Renal pelvis (tissue), 4 donors: Measurements from ENCODE around the gene RETSAT. TPM values are rescaled to one million over a fixed set of nuclear protein-coding genes. Genes with fewer than 3 reads are reported as not detected.

Experiments used
- DNase-seq: peaks from one replicate; pipeline ENCODE4 v3.0.0-alpha.2; 2013
- polyA plus RNA-seq, 3 donors: library from polyadenylated mRNA; unstranded; fragments of 120-200 nt; gene quantifications; one replicate each; pipeline ENCODE4 v1.2.1, GENCODE V29; 2013; ENCODE audit not compliant: insufficient read length in 3 of 3

RETSAT gene
- polyA plus RNA-seq, 3 donors: 24.4 to 31.4 (median 26.0) TPM

DNA sequence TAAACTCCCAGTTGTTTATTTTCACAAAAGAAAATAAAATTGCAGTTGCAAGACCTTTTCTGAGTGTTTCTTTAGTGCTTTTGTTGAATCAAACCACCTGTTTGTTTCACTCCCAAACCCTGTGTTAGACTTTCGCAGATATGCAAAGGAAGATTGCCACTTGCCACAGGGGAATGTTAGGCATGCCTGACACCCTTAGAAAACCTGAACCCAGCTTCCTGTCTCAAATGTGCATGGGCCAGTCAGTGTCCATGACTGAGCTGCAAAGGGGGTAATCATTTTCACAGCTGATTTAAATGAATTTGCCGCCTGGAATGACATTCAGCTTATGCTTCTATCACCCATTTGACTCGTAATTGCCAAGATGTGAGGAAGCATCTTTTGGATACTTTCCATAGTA lies 44.0 kb downstream of the RETSAT start:
- DNase-seq: no peak

DNA sequence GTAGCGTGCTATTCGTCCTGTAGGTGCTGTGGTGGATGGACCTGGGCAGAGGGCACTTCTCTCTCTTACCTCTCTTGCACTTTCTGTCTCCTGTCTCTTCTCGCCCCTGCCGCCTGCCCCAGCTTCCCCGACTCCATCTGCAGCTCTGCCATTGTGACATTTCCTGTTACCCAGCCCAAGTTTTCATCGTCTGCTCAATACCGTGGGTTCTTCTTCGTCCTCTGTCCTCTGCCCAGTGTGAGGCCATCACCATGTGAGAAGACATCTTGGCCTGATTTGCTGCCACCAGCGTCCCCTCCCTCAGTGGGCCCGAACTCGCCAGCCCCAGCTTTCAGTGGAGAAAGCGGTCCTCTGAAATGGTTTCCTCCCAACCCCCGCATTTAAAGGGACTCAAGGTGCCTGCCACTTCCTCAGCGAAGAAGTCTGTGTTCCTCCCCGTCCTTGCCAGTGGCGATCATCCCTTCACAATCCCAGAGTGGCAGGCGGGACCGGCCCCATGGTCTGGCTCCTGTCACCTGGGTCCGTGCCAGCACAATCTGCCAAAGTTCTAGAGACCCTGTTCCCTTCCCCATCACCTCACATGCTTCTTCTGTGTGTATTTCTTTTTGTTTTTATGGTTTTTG lies 44.5 kb downstream of the RETSAT start:
- DNase-seq: no peak

DNA sequence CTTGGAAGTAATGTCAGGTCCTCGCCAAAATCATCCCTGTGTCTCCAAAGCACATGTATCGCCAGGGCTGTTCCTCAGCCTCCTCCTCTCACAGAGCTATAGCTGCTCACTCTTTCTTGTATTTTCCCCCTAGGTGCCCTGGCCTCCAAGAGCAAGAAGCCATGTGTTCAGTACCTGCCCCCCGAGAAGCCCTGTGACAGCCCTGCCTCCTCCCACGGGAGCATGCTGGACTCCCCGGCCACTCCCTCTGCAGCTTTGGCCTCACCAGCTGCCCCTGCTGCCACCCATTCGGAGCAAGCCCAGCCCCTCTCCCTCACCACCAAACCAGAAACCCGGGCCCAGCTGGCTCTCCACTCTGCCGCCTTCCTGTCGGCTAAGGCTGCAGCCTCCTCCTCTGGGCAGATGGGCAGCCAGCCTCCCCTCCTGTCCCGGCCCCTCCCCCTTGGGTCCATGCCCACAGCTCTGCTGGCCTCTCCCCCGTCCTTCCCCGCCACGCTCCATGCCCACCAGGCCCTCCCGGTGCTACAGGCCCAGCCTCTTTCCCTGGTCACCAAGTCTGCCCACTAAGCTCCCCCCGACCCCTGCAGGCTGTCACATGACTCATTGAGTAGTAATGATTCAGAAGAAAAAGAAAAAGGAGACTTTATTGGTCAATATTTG lies 45.3 kb downstream of the RETSAT start:
- DNase-seq: peak; percentile 91

DNA sequence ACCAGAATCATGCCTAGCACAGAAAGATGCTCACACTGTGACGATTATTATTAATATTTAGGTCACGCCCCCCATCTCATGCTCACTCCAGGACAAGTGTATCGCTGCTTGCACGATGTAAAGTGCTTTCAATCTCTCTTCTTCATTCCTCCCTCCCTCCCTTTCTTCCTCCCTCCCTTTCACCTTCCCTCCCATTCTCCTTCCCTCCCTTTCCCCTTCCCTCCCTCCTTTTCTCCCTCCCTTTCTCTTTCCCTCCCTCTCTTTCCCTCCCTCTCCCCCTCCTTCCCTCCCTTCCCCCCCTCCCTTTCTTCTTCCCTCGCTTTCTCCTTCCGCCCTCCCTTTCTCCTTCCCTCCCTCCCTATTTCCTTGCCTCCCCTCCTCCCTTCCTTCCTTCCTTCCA lies 46.1 kb downstream of the RETSAT start:
- DNase-seq: no peak

DNA sequence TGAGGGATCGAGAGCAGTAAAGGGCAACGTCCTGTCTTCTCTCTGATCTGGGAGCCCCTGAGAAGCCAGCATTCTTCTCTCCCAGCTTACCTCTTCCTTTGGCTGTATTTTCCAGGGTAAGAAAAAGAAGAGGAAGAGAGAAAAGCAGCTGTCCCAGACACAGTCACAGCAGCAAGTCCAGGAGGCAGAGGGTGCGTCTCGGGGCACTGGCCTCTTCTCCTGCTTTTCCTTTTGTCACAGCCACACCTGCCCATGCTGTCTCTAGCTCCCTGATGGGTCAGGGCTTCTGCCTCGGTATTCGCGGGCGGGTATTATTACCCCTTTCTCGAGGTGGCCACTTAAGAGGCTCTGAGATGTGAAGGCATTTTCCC lies 46.8 kb downstream of the RETSAT start:
- no peak for DNase-seq

DNA sequence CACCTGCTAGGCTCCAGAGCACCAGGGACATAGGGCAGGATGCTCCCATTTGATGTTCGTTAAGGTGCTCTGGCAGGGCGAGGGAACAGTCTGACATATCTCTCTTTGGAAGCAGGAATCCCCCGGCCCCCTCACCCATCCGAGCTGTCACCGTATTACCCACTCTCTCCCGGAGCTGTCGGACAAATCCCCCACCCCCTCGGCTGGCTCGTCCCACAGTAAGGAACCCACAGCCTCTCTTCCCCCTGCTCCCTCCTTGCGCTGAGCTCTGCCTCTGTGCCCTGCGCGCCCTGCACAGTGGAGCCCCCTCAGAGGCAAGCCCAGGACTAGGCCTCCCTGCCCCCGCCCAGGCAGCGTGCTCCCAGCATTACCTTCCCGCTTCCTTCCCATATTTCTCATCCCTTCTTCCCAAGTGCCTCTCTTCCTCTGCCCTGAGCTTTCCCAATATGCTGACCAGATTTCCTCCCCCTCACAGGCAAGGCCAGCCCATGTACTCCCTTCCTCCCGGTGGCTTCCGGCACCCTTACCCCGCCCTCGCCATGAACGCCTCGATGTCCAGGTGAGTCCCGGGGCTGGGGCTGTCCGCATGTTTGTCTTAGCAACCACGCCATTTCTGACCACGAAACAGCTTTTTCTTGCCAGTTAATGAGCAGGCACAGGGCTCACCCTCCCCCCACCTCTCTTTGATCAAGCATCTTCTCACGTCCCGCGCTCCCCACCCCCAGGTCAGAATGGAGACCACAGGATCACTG lies 50.4 kb downstream of the RETSAT start:
- DNase-seq: no peak

DNA sequence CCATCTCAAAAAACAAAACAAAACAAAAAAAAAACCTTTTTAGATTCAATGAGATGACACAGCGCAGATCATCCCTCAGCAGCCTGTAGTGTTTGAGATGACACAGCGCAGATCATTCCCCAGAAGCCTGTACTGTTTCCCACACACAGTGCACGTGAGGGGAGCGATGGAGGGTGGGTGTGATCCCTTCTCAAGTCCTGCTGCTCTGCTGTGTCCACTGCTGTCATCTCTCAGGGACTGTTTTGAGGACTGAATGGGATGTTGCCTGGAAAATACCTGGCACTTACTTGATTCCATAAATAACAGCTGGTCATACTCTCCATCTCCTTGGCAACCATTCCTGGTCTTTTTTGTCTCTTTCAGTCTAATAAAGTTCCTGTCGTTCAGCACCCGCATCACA lies 52.2 kb downstream of the RETSAT start:
- DNase-seq: no peak

Other genes with a start within 250 kb of the RETSAT start
- 10 to 100 TPM; 56.7 to 62.1 (median 58.2) TPM for gene TCF7L1, start 221.1 kb downstream of the RETSAT start, polyA plus RNA-seq
- gene TGOLN2, start 26.5 kb downstream of the RETSAT start, polyA plus RNA-seq: 100 to 1,000 TPM; 102 to 149 (median 137) TPM
- 10 to 100 TPM; 22.5 to 38.0 (median 33.1) TPM for gene ELMOD3, start 241 bp upstream of the RETSAT start, polyA plus RNA-seq
- 100 to 1,000 TPM; 113 to 146 (median 116) TPM for gene CAPG, start 55.8 kb upstream of the RETSAT start, polyA plus RNA-seq
- gene SH2D6, start 64.2 kb upstream of the RETSAT start, polyA plus RNA-seq: 1 to 10 TPM in 2 of 3 donors, under 1 TPM in 1; 0.61 to 2.0 (median 1.1) TPM
- 100 to 1,000 TPM; 340 to 430 (median 417) TPM for gene MAT2A, start 184.6 kb upstream of the RETSAT start, polyA plus RNA-seq
- 10 to 100 TPM; 34.9 to 47.7 (median 47.2) TPM for gene GGCX, start 207.0 kb upstream of the RETSAT start, polyA plus RNA-seq
- 100 to 1,000 TPM in 2 of 3 donors, 10 to 100 TPM in 1; 85.7 to 106 (median 103) TPM for gene VAMP8, start 223.1 kb upstream of the RETSAT start, polyA plus RNA-seq
- gene VAMP5, start 229.9 kb upstream of the RETSAT start, polyA plus RNA-seq: 10 to 100 TPM; 39.0 to 46.1 (median 44.5) TPM
- 100 to 1,000 TPM; 136 to 149 (median 144) TPM for gene RNF181, start 241.2 kb upstream of the RETSAT start, polyA plus RNA-seq
- 10 to 100 TPM; 42.7 to 47.0 (median 44.7) TPM for gene TMEM150A, start 248.2 kb upstream of the RETSAT start, polyA plus RNA-seq